Mucosa of descending colon (tissue), 3 donors: ENCODE results near the gene FBXO34. TPM values are rescaled to one million over a fixed set of nuclear protein-coding genes. Genes with fewer than 3 reads are reported as not detected.
A peak's percentile ranks its signal among the peaks of the same experiment; 100 is the strongest.

Experiments
- ATAC-seq: fragments of 200-7000 bp; cut with Tn5 transposase; one replicate; pipeline ENCODE4 v1.9.1; 2020; ENCODE audit warnings: mild to moderate bottlenecking, moderate library complexity
- DNase-seq, 3 donors: peaks; one replicate each; pipeline ENCODE4 v3.0.0-alpha.2; 2020
- H3K36me3 ChIP-seq: fragments of 200-600 bp; one replicate; pipeline ENCODE4 v1.8.0; 2021; ENCODE audit warnings: low read depth, mild to moderate bottlenecking
- H3K4me1 ChIP-seq: fragments of 200-600 bp; one replicate; pipeline ENCODE4 v1.8.0; 2021; ENCODE audit warnings: low read depth, mild to moderate bottlenecking
- H3K4me3 ChIP-seq: fragments of 200-600 bp; one replicate; pipeline ENCODE4 v1.8.0; 2021; ENCODE audit warnings: mild to moderate bottlenecking
- H3K9me3 ChIP-seq: fragments of 200-600 bp; one replicate; pipeline ENCODE4 v1.8.0; 2021; ENCODE audit warnings: mild to moderate bottlenecking
- CTCF ChIP-seq: fragments of 200-600 bp; IDR thresholded peaks from one replicate; pipeline ENCODE4 v1.8.0; 2022; ENCODE audit warnings: antibody characterized with exemption, mild to moderate bottlenecking
- intact Hi-C, 2 donors: fragments of 100-400 bp; cut with DNase I in 1 of 2; cut with micrococcal nuclease in 1 of 2; formaldehyde crosslinking; loops; one replicate each; pipeline versions ENCODE4 v1.11.0 to v1.11.1; 2022; cut with DNase I, micrococcal nuclease
- total RNA-seq, 3 donors: library from RNA; stranded (reverse); fragmentation: NEBNext Ultra II Directional in 2 of 3; extraction: Animal tissue kit (Norgen Biotek cat#: 25700) in 2 of 3; gene quantifications; one replicate each; pipeline versions ENCODE4 v1.2.1 to v1.2.4, GENCODE V29; 2021 to 2023
- donor health status: DM: no; HTN: no; CAD: no; lungs with moderate emphysema.
- donor health status: DM: no; HTN: no; CAD: no.
- donor health status: DM: no; HTN: yes; CAD: no.

FBXO34 gene
- total RNA-seq, 3 donors from 2014 or later = 42.2 to 76.9 (median 59.1) TPM

GRCh38 chr14:55277972-55278740, 6.9 kb downstream of the FBXO34 start:
- H3K4me1 ChIP-seq = peaks cover 31% of the 10 kb centered on the region
- no peak for DNase-seq
- intact Hi-C loops = loop anchor here in 1 of 2 donors (10.0 kb wide), 1 partner anchor 77 kb away; no protein-coding TSS in a partner anchor

GRCh38 chr14:55279384-55279783, 8.2 kb downstream of the FBXO34 start:
- ATAC-seq (no peak), DNase-seq (no peak)
- Histone ChIP-seq H3K4me1 (peaks cover 22% of the 10 kb centered on the region), H3K4me3 (no peak overlapping the region), H3K9me3 (no peaks in the 10 kb centered on the region), H3K36me3 (no peaks in the 10 kb centered on the region)
- intact Hi-C loops = loop anchor here in 1 of 2 donors (10.0 kb wide), 1 partner anchor 75 kb away; no protein-coding TSS in a partner anchor
- no peak for TF ChIP-seq CTCF

More at GRCh38 chr14:55277972-55278740, 6.9 kb downstream of the FBXO34 start:
- Histone ChIP-seq H3K9me3 (no peaks in the 10 kb centered on the region), H3K4me3 (no peak overlapping the region), H3K36me3 (no peaks in the 10 kb centered on the region)
- peak; percentile 85 for ATAC-seq
- no peak for TF ChIP-seq CTCF

- ATAC-seq (no peak), DNase-seq (no peak)
- Histone ChIP-seq H3K9me3 (no peaks in the 10 kb centered on the region), H3K36me3 (no peaks in the 10 kb centered on the region), H3K4me1 (peaks cover 15% of the 10 kb centered on the region), H3K4me3 (no peak overlapping the region)
- no peak for TF ChIP-seq CTCF
- intact Hi-C loops = no loop called here
Measured at GRCh38 chr14:55281316-55281839, 10.2 kb downstream of the FBXO34 start.

GRCh38 chr14:55285048-55285652, 13.9 kb downstream of the FBXO34 start:
- peaks cover 9% of the 10 kb centered on the region for H3K4me1 ChIP-seq
- intact Hi-C loops = no loop called here
- no peak for ATAC-seq
- no peak overlapping the region for H3K4me3 ChIP-seq
- no peaks in the 10 kb centered on the region for H3K36me3 ChIP-seq
- TF ChIP-seq CTCF = no peak
- no peaks in the 10 kb centered on the region for H3K9me3 ChIP-seq
- no peak for DNase-seq

- no peaks in the 10 kb centered on the region for H3K9me3 ChIP-seq
- intact Hi-C loops = no loop called here
- no peak overlapping the region for H3K4me3 ChIP-seq
- H3K4me1 ChIP-seq = peaks cover 9% of the 10 kb centered on the region
- H3K36me3 ChIP-seq = no peaks in the 10 kb centered on the region
- TF ChIP-seq CTCF = no peak
- DNase-seq = no peak
- ATAC-seq = no peak
Measured at GRCh38 chr14:55288439-55288838, 17.2 kb downstream of the FBXO34 start.
